ENCODE results near the gene CYP4F3. TPM values are rescaled to one million over a fixed set of nuclear protein-coding genes. Genes with fewer than 3 reads are reported as not detected.
A peak's percentile ranks its signal among the peaks of the same experiment; 100 is the strongest.

CYP4F3 gene
- total and polyA plus RNA-seq, 2 of the 13 experiments (the other 11 are each of a cell fraction or from before 2014, with no cell fraction given): 17.8 to 22.8 TPM

DNA sequence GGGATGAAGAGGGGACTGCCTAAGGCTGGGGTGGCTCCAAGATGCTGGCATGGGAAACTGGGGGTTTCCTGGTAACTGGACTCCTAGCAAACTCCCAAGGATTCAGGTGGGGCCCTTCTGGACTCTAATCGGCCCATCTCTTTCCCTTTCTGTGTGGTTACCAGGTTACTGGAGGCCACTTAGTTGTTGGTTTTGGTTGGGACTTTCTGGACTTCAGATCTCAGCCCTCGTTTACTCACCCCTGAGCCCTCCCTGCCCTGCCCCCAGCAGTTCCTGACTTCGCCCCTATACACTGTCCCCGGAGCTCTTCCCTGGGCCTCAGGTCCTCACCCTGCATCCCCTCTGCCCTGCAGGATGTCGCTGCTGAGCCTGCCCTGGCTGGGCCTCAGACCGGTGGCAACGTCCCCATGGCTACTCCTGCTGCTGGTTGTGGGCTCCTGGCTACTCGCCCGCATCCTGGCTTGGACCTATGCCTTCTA is 32.5 kb downstream of the CYP4F3 start (continued):
- TF ChIP-seq GTF2F1 (IDR thresholded peaks at IDR 0.05; ENCODE audit: low read length) (no peak), SALL1 (CRISPR knock-in tag; IDR thresholded peaks at IDR 0.05) (peak; percentile 48; the same call in 1 of the 2 replicates), HNRNPH1 (optimal IDR thresholded peaks at IDR 0.05; ENCODE audit: low read depth, low read length) (no peak), ZNF577 (CRISPR knock-in tag; IDR thresholded peaks at IDR 0.05; ENCODE audit: borderline replicate concordance, low read depth) (no peak), ZNF761 (CRISPR knock-in tag; conservative IDR thresholded peaks at IDR 0.05) (no peak), RFX1 (IDR thresholded peaks at IDR 0.05) (peak; percentile 34; the same call in 1 of the 2 replicates), ZBTB3 (CRISPR knock-in tag; IDR thresholded peaks at IDR 0.05; ENCODE audit: borderline replicate concordance, low read depth) (no peak), ETV5 (CRISPR knock-in tag; IDR thresholded peaks at IDR 0.05; ENCODE audit: borderline replicate concordance) (peak; percentile 48; the same call in 1 of the 2 replicates), ZFP36L2 (CRISPR knock-in tag; IDR thresholded peaks at IDR 0.05) (no peak), ELF1 (CRISPR knock-in tag; IDR thresholded peaks at IDR 0.05) (no peak), ASH2L (IDR thresholded peaks at IDR 0.05; ENCODE audit: insufficient read length, low read depth, low read length) (peak; percentile 41), MBD4 (IDR thresholded peaks at IDR 0.05; ENCODE audit: borderline replicate concordance, low read length) (no peak), PCBP2 (optimal IDR thresholded peaks at IDR 0.05; ENCODE audit: low read depth, low read length, poor library complexity, severe bottlenecking) (no peak), NONO (IDR thresholded peaks at IDR 0.05) (no peak), NONO (CRISPR knock-in tag; conservative IDR thresholded peaks at IDR 0.05) (peak; percentile 54; the same call in 1 of the 2 replicates), ZNF510 (CRISPR knock-in tag; IDR thresholded peaks at IDR 0.05; ENCODE audit: low read depth) (no peak), ZNF850 (CRISPR knock-in tag; conservative IDR thresholded peaks at IDR 0.05) (no peak), ZFP62 (CRISPR knock-in tag; IDR thresholded peaks at IDR 0.05) (no peak), ZBTB8A (CRISPR knock-in tag; IDR thresholded peaks at IDR 0.05; ENCODE audit: borderline replicate concordance, low read depth) (no peak), FOXJ3 (CRISPR knock-in tag; IDR thresholded peaks at IDR 0.05; ENCODE audit: borderline replicate concordance) (0 out of 2 replicates have a peak, but pooled peaks have one; percentile 36)
- TF ChIP-seq, protein P1, sequence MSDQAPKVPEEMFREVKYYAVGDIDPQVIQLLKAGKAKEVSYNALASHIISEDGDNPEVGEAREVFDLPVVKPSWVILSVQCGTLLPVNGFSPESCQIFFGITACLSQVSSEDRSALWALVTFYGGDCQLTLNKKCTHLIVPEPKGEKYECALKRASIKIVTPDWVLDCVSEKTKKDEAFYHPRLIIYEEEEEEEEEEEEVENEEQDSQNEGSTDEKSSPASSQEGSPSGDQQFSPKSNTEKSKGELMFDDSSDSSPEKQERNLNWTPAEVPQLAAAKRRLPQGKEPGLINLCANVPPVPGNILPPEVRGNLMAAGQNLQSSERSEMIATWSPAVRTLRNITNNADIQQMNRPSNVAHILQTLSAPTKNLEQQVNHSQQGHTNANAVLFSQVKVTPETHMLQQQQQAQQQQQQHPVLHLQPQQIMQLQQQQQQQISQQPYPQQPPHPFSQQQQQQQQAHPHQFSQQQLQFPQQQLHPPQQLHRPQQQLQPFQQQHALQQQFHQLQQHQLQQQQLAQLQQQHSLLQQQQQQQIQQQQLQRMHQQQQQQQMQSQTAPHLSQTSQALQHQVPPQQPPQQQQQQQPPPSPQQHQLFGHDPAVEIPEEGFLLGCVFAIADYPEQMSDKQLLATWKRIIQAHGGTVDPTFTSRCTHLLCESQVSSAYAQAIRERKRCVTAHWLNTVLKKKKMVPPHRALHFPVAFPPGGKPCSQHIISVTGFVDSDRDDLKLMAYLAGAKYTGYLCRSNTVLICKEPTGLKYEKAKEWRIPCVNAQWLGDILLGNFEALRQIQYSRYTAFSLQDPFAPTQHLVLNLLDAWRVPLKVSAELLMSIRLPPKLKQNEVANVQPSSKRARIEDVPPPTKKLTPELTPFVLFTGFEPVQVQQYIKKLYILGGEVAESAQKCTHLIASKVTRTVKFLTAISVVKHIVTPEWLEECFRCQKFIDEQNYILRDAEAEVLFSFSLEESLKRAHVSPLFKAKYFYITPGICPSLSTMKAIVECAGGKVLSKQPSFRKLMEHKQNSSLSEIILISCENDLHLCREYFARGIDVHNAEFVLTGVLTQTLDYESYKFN (CRISPR knock-in tag; conservative IDR thresholded peaks at IDR 0.05): peak; percentile 90
- TF ChIP-seq, protein P2, sequence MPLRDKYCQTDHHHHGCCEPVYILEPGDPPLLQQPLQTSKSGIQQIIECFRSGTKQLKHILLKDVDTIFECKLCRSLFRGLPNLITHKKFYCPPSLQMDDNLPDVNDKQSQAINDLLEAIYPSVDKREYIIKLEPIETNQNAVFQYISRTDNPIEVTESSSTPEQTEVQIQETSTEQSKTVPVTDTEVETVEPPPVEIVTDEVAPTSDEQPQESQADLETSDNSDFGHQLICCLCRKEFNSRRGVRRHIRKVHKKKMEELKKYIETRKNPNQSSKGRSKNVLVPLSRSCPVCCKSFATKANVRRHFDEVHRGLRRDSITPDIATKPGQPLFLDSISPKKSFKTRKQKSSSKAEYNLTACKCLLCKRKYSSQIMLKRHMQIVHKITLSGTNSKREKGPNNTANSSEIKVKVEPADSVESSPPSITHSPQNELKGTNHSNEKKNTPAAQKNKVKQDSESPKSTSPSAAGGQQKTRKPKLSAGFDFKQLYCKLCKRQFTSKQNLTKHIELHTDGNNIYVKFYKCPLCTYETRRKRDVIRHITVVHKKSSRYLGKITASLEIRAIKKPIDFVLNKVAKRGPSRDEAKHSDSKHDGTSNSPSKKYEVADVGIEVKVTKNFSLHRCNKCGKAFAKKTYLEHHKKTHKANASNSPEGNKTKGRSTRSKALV (CRISPR knock-in tag; IDR thresholded peaks at IDR 0.05): no peak
- TF ChIP-seq, protein P3, sequence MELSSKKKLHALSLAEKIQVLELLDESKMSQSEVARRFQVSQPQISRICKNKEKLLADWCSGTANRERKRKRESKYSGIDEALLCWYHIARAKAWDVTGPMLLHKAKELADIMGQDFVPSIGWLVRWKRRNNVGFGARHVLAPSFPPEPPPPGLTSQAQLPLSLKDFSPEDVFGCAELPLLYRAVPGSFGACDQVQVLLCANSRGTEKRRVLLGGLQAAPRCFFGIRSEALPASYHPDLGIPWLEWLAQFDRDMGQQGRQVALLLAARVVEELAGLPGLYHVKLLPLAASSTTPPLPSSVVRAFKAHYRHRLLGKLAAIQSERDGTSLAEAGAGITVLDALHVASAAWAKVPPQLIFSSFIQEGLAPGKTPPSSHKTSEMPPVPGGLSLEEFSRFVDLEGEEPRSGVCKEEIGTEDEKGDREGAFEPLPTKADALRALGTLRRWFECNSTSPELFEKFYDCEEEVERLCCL (CRISPR knock-in tag; IDR thresholded peaks at IDR 0.05; ENCODE audit: borderline replicate concordance): no peak
- TF ChIP-seq, protein P4, sequence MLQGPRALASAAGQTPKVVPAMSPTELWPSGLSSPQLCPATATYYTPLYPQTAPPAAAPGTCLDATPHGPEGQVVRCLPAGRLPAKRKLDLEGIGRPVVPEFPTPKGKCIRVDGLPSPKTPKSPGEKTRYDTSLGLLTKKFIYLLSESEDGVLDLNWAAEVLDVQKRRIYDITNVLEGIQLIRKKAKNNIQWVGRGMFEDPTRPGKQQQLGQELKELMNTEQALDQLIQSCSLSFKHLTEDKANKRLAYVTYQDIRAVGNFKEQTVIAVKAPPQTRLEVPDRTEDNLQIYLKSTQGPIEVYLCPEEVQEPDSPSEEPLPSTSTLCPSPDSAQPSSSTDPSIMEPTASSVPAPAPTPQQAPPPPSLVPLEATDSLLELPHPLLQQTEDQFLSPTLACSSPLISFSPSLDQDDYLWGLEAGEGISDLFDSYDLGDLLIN (CRISPR knock-in tag; IDR thresholded peaks at IDR 0.05; ENCODE audit: borderline replicate concordance): no peak

Data from HepG2 (cell line).